ENCODE data around the gene KDM2B.
A peak's percentile ranks its signal among the peaks of the same experiment; 100 is the strongest.
"Not testable (repeated sequence)": the region's sequence is repeated elsewhere in the genome, so short reads cannot be mapped to it uniquely, and the experiment has no call there.

KDM2B gene

DNA sequence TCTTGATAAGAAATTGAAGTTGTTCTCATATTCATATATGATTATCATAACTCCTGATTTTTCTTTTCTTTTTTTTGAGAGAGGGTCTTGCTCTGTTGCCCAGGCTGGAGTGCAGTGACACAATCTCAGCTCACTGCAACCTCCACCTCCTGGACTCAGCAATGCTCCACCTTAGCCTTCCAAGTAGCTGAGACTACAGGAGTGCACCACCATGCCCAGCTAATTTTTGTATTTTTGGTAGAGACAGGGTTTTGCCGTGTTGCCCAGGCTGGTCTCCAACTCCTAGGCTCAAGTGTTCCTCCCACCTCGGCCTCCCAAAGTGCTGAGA is 2.5 kb upstream of the KDM2B start:
- not testable (repeated sequence) for DNase-seq

DNA sequence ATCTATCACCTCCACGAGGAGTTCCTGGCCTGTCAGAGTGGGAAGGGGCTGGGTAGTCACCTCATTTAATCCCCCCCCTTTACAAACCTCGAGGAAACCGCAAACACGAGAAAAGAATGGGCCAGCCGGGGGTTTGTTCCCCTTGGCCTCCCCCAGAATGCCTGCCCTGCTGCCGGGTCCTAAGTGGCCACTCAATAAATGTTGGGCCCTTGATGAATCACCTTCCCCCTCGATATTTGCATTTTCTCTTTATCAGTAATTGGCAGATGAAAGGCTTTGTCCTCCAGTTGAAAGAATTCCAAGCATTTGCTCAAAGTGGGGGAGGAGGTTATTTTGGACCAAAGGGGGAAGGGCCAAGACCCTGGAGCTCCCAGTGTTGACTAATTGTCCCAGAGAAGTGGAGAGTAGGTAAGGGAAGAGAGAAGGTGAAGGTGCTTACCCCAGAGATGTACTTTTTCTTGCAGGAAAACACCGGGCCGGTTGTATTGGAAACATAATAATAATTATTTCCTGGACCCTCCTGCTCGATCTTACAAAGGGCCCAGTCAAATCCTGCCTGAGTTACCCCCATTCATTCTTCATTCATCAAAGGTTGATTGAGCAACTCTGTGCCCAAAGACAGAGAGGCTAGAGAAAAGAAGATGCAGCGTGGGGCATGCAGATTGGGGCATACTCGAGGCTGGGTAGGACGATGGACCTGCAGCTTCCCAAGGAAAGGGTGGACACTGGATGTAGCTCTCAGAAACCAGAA is 1.9 kb upstream of the KDM2B start:
- no peak for DNase-seq

DNA sequence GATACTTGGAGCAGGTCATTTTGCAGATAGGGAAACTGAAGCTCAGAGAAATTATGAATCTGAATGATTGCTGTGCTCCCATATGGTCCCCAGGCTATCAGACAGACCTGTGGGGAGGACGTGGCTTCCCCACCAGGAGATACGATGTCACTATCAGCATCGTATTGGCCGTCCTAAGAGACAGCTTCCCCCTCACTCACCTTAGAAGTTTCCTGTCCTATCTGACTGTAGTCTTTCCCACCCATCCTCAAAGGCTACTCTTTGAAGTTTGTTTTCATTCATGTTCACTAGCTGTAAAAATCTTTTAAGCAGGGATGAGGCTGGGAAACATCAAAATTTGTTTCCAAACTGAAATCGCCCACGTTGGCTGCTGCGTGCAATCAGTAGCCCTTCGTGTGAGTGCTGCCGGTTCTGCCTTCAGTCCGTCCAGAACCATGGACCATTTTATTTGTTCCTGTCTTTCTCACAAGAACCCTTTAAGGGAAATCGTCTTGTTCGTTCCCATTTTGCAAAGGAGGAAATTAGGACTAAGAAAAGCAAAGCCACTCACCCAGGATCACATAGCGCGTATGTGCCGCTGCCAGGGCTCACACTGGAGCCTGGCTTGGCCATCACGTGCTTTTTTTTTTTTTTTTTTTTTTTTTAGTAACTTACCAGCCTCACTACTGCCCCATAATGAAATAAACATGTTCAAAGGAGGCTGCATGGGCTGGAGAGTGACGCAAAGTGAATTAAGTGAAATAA is 1.0 kb upstream of the KDM2B start:
- peak; percentile 27 for DNase-seq

DNA sequence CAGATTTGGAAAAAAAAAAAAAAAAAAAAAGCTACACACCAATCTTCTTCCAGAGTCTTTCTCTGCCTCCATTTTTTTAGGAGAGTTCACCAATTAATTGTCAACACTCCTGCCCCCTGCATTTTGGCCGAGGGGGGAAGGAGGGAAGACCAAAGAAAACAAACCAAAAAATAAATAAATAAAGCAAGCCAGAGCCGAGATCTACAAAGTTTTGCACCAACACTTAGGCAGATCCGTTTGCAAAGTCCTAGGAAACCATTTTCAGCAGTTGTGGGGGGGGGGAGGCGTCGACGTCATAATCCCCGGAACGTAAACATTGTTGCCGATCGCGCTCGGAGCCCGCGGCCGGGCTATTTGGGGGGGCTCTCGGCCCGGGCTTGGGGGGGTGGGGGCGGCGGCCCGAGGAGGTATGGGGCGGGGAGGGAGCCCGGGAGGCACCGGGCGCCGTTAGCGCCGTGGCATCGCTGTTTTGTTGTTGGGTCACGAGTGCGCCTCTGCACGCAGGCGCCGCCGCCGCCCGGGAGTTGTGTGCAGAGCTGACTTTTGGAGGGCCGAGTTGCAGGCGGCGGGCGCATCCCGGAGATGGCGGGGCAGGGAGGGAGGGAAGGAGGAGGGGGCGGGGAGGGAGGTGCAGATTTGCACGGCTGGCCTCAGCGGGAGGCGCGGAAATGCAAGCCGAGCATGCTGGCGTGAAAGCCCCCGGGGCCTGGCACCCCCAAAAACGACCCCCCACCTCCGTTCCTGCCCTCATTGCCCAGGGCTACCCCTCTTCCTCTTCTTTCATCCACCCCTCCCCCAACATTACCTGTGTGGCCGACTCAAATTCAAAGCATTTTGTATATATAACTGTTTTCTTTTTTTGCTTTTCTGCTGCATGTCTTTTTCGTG is 598 bp downstream of the KDM2B start:
- DNase-seq: peak; percentile 78

DNA sequence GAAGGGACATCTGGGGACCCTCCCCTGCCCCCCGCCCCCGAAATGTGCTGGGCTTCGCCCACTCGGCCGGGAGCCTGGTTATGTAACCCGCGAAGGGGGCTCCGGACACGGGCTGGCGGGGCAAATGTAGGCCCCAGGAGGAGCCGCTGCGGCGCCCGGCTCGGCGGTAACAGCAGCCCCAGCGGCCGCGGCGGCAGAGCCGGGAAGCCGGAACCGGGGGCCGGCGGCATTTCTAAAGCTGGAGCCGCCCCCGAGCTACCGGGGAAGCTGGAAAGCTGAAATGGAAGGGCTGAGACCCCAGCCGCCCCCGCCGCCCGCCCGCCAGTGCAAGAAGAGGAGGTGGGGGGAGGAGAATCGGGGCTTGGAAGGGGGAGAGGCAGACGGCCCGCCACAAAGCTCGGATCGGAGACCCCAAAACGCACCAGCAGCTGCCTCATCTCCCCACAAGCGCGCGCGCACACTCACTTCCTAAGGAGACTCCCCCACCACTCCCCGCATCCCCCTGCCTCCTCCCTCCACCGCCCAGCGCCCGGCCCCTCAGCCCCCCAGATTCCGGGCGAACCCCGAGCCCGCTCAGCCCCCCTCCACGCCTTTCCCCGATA is 1.5 kb downstream of the KDM2B start:
- DNase-seq: peak; percentile 40

DNA sequence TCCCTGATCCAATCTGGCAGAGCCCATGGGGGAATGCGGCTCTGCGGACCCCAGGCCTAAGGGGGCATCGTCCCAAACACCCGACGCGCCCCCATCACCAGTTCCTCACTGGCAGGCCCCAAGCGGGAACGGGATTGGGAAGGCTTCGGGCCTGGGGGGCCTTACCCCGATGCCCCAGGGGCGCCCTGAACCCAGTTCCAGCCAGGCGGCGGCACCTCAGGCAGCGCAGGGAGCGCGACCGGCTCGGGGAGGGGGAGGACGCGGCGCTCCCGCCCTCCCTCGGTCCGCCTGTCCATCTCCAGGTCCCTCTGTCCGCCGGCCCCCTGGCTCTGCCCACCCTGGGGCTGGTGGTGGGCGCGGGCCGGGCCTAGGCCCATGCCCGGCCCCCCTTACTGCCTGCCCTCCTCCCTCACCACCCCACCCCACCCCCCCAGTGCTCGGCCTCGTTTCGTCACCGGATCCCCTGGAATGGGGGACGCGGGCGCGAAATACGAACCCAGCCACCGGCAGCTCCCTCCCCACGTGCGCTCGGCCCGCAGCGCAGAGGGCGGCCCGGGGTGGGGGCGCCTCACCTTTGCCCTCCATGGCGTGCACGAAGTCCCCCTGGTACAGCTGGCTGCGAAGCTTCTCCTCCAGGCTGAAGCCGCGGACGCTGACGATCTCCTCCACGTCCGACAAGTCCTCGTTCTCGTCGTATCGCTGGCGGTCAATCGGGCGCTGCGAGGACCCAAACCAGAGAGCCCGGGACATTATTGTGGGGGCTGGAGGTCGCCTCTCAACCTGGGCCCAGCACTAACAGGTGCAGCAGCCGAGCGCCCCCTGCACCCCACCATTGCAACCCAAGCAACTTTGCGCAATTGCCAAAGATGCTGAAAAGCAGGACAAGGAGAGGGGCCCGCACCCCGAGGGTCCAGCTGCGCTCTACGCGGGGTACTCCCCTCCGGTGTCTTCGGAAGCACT is 2.3 kb downstream of the KDM2B start:
- no peak for DNase-seq

DNA sequence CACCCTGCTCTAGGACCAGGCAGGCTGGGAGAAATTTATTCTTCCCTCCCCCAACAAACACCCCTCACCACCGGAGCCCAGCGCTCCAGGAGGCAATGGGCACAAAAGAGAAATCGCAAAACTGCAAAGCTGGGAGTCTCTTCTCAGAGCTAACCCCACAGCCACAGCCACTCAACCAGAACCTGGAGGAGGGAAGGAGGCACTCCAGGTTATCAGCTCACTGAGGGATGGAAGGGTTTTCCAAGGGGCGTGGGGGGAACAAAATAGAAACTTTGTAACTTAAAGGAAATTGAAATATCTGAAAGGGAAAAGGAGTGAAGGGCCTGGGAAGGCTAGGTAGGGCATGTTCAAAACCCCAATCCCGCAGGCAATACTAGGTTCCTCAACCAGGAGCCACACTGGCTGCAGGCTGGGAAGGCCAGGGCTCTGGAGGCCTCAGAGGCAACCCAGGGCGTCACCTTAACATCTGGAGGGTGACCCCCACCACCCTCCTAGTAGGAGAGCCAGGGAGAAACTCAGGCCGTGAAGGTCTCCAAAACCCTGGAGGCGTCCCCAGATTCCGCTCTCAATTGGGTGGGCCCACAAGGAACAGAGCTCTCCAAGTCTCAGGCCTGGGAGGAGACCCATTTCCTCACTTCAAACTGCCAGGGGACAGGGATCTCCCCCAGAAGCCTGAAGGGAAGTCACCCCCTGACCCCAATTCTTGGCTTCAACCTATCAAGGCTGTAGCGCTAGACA is 3.2 kb downstream of the KDM2B start:
- DNase-seq: no peak

DNA sequence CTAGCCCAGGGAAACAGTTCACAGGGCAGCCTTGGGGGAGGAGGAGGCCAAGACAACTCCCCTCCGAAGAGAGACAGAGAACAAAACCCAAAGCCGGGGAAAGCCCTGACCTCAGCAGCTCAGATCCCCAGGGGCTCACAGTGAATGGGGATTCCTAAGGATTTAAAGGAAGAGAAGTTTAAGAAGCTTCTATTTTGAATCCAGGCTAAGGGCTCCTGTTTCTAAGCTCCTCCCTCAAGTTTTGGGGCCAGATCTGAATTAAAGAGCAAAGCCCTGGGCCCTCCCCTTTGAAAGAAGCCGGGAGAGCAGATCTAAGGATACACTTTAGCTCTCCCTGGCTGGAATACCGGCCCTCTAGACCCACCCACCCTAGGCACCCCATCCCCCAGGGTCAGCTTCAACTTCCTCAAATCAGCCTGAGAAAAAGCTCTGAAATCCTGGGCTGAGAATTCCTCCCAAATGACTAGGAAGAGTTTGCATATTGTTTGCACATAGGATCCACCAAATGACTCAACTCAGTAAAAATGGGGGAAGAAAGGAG is 3.9 kb downstream of the KDM2B start:
- no peak for DNase-seq

DNA sequence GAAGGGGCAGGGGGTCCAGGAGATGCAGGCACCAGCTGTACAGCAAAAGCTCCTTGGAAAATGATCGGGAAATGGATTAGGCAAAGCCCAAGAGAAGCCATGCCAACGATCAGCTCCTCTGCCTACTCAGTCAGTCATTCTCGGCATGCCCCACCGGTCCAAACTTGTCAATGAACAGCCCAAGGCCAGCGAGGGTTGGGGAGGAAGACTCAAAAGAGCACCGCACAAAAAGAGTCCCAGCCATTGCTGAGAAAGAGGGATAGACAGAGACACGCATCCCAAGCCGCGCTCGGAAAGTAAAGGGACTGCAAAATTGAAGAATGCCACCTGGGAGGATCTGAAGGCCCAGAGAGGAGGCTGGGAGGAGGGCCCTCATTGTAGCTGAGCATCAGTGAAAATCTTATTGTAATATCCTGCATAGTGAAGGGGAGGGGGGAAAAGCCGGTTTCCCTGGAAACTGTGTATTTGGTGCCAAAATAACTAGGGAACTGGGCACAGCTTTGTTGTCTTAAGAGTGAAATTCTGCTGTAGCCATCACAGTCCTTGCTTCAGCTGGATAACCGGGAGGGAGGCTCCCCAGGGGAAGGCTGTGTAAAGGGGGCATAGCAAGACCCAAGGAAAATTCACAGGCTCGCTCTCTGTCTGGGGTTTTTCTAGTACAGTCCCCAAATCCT is 4.7 kb downstream of the KDM2B start:
- no peak for DNase-seq

DNA sequence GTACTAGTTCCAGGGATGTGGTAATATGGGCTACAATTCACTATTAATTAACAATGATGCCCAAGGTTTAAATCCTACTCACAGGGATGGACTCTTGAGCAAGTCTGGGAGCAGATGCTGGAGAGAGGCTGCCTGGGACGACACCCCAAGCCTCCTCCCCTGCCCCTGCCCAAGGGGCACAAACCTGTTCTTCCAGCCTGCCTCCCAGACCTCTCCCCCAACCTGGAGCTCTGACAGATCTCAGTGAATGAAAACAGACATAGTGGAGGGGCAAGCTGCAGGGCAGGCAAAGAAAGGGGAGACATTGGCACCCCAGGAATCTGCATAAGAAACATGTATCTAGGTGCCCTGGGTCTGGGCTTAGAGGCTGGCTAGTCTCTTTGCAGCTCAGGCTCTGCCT is 5.8 kb downstream of the KDM2B start:
- no peak for DNase-seq

DNA sequence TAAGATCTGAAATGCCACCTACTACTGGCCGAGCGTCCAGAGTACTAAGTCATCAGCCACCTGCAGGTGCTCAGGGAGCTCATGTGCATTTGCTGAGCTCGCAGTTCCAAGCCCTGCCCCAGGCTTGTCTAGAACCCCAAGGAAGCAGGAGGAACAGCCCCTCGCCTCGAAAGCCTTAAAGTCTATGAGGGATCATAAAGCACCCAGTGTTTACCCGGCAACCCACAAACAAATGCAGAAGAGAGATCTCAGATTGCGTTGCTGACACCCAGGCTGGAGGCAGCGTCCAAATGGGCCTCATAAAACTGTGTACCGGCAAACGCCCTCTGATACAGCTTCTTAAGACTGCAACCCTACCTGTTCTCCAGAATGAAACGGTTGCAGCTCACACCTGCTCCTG is 6.8 kb downstream of the KDM2B start:
- no peak for DNase-seq

DNA sequence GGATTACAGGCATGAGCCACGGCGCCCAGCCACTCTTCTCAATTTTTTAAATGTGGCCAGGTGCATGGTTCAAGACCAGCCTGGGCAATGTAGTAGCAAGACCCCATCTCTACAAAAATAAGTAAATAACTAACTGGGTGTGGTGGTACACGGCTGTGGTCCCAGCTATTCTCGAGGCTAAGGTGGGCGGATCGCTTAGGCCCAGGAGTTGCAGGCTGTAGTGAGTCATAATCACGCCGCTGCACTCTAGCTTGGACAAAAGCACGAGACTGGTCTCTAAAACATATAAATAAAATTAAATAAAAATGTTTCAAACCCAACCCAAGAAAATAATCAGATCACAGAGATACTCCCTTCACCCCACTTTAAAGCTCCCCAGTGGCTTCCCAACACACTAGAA is 8.9 kb downstream of the KDM2B start:
- no peak for DNase-seq

DNA sequence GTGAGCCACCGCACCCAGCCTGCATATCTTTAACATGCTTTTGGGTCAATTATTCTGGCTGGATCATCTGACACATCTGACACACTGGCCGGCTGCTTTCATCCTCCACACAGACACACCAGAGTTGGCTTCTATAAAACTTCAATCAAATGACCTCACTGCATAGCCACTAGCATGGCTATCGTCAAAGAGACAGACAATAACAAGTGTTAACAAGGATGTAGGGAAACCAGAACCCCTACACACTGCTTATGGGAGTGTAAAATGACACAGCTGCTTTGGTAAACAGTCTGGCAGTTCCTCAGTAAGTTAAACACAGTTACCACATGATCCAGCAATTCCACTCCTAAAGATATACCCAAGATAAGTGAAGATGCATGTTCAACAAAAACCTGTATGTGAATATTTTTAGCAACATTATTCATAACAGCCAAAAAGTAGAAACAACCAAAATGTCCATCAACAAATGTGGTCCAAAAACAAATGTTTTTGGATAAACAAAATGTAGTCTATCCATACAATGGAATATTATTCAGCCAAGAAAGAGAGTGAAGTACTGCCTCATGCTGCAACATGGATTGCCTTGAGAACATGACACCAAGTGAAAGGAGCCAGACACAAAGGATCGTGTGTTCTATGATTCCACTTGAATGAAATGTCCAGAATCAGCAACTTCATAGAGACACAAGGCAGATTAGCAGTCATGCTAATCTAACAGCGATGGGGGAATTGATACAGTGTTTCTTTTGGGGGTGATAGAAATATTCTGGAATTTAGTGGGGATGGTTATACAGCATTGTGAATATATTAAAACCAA is 10.1 kb downstream of the KDM2B start:
- DNase-seq: no peak

DNA sequence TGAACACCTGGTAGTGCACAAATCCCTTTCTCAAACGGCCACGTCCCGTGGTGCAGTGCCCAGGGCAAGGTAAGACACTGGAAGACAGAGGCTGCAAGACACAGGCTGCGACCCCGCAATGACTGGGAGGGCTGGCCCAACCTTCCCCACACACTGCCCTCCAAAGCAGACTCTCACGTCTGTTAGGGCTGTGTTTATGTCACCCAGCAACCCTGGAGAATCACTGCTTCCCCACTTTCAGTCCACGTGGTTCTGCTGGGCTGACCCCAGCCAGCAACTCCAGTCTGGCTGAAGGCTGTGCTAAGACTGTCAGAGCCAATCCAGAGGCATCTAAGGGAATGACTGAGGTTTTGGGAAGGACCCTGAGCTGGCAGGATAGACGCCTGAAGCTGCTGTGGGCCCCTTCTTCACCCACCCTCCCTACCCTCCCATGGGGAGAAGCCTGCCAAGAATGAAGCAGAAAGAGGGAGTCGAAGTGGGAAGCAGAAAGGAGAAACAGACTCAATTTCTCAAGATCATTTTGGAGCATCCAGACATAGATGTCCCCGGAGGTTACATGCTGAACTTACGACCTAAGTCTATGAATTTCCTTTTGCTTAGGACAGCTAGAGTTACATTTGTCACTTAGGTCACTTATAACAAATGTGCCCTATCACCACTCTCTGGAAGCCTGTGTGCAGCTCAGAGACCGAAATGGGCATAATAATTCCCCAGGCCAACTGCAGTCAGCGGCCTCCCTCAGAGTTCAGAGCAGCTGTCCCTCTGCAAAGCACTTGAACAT is 11.7 kb downstream of the KDM2B start:
- no peak for DNase-seq

DNA sequence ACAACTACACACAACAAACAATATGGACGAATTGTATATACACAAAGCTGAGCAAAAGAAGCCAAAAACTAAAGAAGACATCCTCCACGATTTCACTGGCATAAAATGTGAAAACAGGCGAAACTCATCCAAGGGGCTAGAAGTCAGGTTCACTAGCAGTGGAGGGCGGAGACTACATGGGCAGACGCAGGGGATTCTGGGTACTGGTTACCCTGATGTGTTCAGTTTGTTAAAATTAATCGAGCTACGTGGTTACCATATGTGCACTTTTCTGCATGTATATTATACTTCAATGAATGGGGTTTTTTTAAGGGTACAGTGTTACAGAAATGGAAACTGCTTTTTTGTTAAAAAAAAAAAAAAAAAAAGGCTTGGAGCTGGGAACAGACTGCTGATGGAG is 12.3 kb downstream of the KDM2B start:
- DNase-seq: no peak

DNA sequence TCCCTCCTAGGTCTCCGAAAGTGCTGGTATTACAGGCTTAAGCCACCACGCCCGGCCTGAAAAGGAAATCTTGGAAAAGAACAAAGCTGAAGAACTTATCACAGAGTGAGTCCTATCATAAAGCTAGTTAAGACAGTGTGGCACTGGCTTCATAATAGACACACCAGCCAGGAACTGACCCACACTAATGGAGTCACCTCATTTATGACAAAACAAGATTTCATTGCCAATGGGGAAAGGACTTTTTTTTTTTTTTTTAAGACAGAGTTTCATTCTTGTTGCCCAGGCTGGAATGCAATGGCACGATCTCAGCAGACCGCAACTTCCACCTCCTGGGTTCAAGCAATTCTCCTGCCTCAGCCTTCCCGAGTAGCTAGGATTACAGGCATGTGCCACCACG is 15.7 kb downstream of the KDM2B start:
- DNase-seq: no peak

DNA sequence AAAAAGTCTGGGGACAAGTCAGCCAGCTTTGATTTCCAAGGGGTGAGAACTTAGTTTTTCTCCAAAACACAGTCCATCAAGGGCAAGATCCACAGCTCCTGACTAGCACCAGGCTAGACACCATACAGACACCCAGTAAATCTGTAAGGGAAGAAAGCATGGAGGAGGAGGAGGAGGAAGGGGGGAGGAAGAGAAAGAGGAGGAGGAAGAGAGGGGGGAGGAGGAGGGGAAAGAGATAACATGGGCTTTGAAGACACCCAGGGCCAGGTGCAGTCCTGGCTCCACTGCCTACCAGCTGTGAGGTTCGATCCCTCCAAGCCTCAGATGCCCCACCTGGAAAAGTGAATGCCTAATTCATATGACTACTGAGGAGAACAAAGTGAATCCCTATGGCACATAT is 18.3 kb downstream of the KDM2B start:
- no peak for DNase-seq

DNA sequence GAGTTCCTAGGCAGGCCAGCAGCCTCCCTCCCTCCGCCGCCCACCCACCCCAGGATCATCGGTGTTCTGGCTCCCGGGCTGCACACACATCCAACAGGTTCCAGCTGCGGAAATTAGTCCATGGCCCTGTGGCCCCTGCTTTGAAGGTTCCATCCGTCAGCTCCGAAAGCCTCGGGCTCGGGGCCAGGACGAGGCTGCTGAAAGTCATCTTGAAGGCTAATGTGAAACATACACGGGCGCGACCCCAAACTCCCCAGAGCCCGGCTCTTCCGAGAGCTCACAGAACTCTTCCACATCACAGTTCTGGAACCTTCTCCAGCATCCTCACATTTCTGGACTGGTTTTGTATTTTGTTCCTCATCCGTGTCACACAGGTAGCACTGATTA is 19.8 kb downstream of the KDM2B start:
- no peak for DNase-seq

Data from RPMI8226 (cell line).